H1 (cell line): ENCODE measurements around the gene CYBRD1. TPM values are rescaled to one million over a fixed set of nuclear protein-coding genes. Genes with fewer than 3 reads are reported as not detected.

Experiments used
- CTCF ChIA-PET: fragments of 300-600 bp; sonication (Branson Sonifier 250); formaldehyde crosslinking; loops from one replicate; lab custom pipeline; 2021; ENCODE audit not compliant: partially characterized antibody; lab: Charles Lee
- POLR2A ChIA-PET: fragments of 300-600 bp; sonication (Branson Sonifier 250); formaldehyde crosslinking; loops from one replicate; lab custom pipeline; 2021; ENCODE audit warnings: inconsistent platforms; ENCODE audit not compliant: partially characterized antibody; lab: Charles Lee
- DNase-seq, 2 experiments: peaks; one replicate each; pipeline versions ENCODE4 v3.0.0 to v3.0.0-alpha.2; 2010 to 2022; ENCODE audit warnings: low spot score in 2 of 2, low read depth in 1 of 2, mixed read lengths in 1 of 2
- FAIRE-seq: peaks from 2 replicates; lab custom pipeline; 2011; peaks lifted over from hg19 to GRCh38; lab: Jason Lieb, UNC
- H2AFZ ChIP-seq: 2 replicates; pipeline ENCODE4 v1.8.1; 2012; ENCODE audit warnings: low read length, inconsistent platforms
- H2AK5ac ChIP-seq: 2 replicates; pipeline ENCODE4 v1.6.1; 2013; ENCODE audit warnings: low read depth, low read length
- H2BK120ac ChIP-seq: replicated peaks from 2 replicates; pipeline ENCODE3; 2013; ENCODE audit warnings: low read depth, low read length, inconsistent platforms
- H2BK12ac ChIP-seq: 2 replicates; pipeline ENCODE4 v1.6.1; 2013; ENCODE audit warnings: low read depth, low read length
- H2BK15ac ChIP-seq: 2 replicates; pipeline ENCODE4 v1.6.1; 2013; ENCODE audit warnings: low read length
- H2BK20ac ChIP-seq: 2 replicates; pipeline ENCODE4 v1.6.1; 2013; ENCODE audit warnings: low read length
- H2BK5ac ChIP-seq: 2 replicates; pipeline ENCODE4 v1.6.1; 2013; ENCODE audit warnings: low read depth, low read length
- H3K14ac ChIP-seq: 2 replicates; pipeline ENCODE4 v1.6.1; 2013; ENCODE audit warnings: inconsistent platforms; ENCODE audit not compliant: insufficient read length
- H3K18ac ChIP-seq: 2 replicates; pipeline ENCODE4 v1.6.1; 2013; ENCODE audit warnings: low read length; ENCODE audit errors: extremely low read depth
- H3K23ac ChIP-seq: 2 replicates; pipeline ENCODE4 v1.6.1; 2013; ENCODE audit warnings: inconsistent platforms; ENCODE audit not compliant: insufficient read length
- H3K23me2 ChIP-seq: 2 replicates; pipeline ENCODE4 v1.6.1; 2013; ENCODE audit warnings: low read depth, low read length
- H3K27ac ChIP-seq: 2 replicates; pipeline ENCODE4 v1.6.1; 2011; ENCODE audit warnings: low read depth, low read length, inconsistent platforms
- H3K27me3 ChIP-seq, 4 experiments: replicated peaks in 1 of 4; 1 replicate in 1 of 4; 2 replicates in 3 of 4; pipeline versions ENCODE4 v1.6.1 to v1.8.1; 2011 to 2013; ENCODE audit warnings: low read length in 3 of 4, mild to moderate bottlenecking in 3 of 4, inconsistent platforms in 2 of 4, mixed read lengths in 2 of 4, moderate library complexity in 1 of 4; ENCODE audit not compliant: control insufficient read depth in 3 of 4, insufficient read depth in 3 of 4; ENCODE audit errors: extremely low read depth in 1 of 4
- H3K36me3 ChIP-seq, 4 experiments: 2 replicates each; pipeline versions ENCODE4 v1.6.1 to v1.8.1; 2011 to 2013; ENCODE audit warnings: mild to moderate bottlenecking in 4 of 4, low read length in 3 of 4, moderate library complexity in 2 of 4, control low read depth in 1 of 4, inconsistent platforms in 1 of 4; ENCODE audit not compliant: insufficient read depth in 4 of 4, control insufficient read depth in 2 of 4
- H3K4ac ChIP-seq: replicated peaks from 2 replicates; pipeline ENCODE3; 2013; ENCODE audit warnings: low read length, low read depth, mixed read lengths, inconsistent platforms; ENCODE audit not compliant: insufficient read length
- H3K4me1 ChIP-seq, 4 experiments: replicated peaks in 1 of 4; 1 replicate in 1 of 4; 2 replicates in 3 of 4; pipeline versions ENCODE4 v1.6.1 to v1.8.1; 2011 to 2013; ENCODE audit warnings: low read length in 3 of 4, inconsistent platforms in 2 of 4, mixed read lengths in 1 of 4; ENCODE audit not compliant: insufficient read depth in 4 of 4, control insufficient read depth in 3 of 4
- H3K4me2 ChIP-seq, 2 experiments: 2 replicates each; pipeline versions ENCODE4 v1.6.1 to v1.8.1; 2011 to 2013; ENCODE audit warnings: low read depth in 2 of 2, low read length in 2 of 2, control low read depth in 1 of 2, inconsistent platforms in 1 of 2, mild to moderate bottlenecking in 1 of 2; ENCODE audit not compliant: insufficient read depth in 1 of 2
- H3K4me3 ChIP-seq, 4 experiments: fragments of 200-600, 300-600 bp in 1 of 4; sonication (generic), shearing (Covaris generic), sonication (Bioruptor Twin) in 1 of 4; 2 replicates each; pipeline versions ENCODE4 v1.5.1 to v1.8.1; 2011 to 2016; ENCODE audit warnings: low read length in 4 of 4, low read depth in 3 of 4, control low read depth in 2 of 4, inconsistent platforms in 2 of 4, mild to moderate bottlenecking in 2 of 4, mixed read lengths in 1 of 4, moderate library complexity in 1 of 4; ENCODE audit not compliant: insufficient read depth in 2 of 4; ENCODE audit errors: extremely low read depth in 1 of 4
- H3K56ac ChIP-seq: replicated peaks from 2 replicates; pipeline ENCODE3; 2013; ENCODE audit warnings: low read depth, mild to moderate bottlenecking, mixed read lengths, low read length, inconsistent platforms; ENCODE audit not compliant: insufficient read length
- H3K79me1 ChIP-seq: 2 replicates; pipeline ENCODE4 v1.6.1; 2013; ENCODE audit warnings: low read depth, low read length, control low read depth
- H3K79me2 ChIP-seq, 2 experiments: 2 replicates each; pipeline versions ENCODE4 v1.6.1 to v1.8.1; 2012 to 2013; ENCODE audit warnings: low read length in 2 of 2, mild to moderate bottlenecking in 2 of 2, inconsistent platforms in 1 of 2; ENCODE audit not compliant: insufficient read depth in 2 of 2, control insufficient read depth in 1 of 2
- H3K9ac ChIP-seq, 4 experiments: replicated peaks in 1 of 4; 1 replicate in 1 of 4; 2 replicates in 3 of 4; pipeline versions ENCODE4 v1.6.1 to v1.8.1; 2011 to 2013; ENCODE audit warnings: low read depth in 3 of 4, low read length in 3 of 4, control low read depth in 2 of 4, mild to moderate bottlenecking in 2 of 4, moderate library complexity in 2 of 4, inconsistent platforms in 1 of 4; ENCODE audit errors: extremely low read depth in 1 of 4
- H3K9me3 ChIP-seq, 2 experiments: 2 replicates each; pipeline versions ENCODE4 v1.6.1 to v1.8.1; 2012 to 2013; ENCODE audit warnings: mild to moderate bottlenecking in 2 of 2, moderate library complexity in 2 of 2, control low read depth in 1 of 2, inconsistent platforms in 1 of 2, low read depth in 1 of 2, low read length in 1 of 2, mixed read lengths in 1 of 2; ENCODE audit not compliant: insufficient read depth in 2 of 2
- H4K20me1 ChIP-seq, 2 experiments: replicated peaks in 1 of 2; 2 replicates each; pipeline versions ENCODE3 to v1.8.1; 2011 to 2013; ENCODE audit warnings: inconsistent platforms in 2 of 2, low read length in 2 of 2, mild to moderate bottlenecking in 1 of 2; ENCODE audit not compliant: insufficient read depth in 2 of 2, control insufficient read depth in 1 of 2
- H4K5ac ChIP-seq: 2 replicates; pipeline ENCODE4 v1.6.1; 2013; ENCODE audit warnings: low read length, low read depth, mixed read lengths, inconsistent platforms; ENCODE audit not compliant: insufficient read length
- H4K8ac ChIP-seq: 2 replicates; pipeline ENCODE4 v1.8.0; 2013; ENCODE audit warnings: mild to moderate bottlenecking, moderate library complexity, low read length, inconsistent platforms; ENCODE audit not compliant: insufficient read depth; ENCODE audit errors: extremely low read depth
- H4K91ac ChIP-seq: replicated peaks from 2 replicates; pipeline ENCODE3; 2013; ENCODE audit warnings: low read length, mixed read lengths, inconsistent platforms; ENCODE audit not compliant: insufficient read length
- ASH2L ChIP-seq: fragments of 200-600, 300-600 bp; sonication (generic); IDR thresholded peaks from one replicate; pipeline ENCODE4 v1.7.1; 2017; ENCODE audit warnings: low read length
- polyA plus RNA-seq, 7 experiments: library from polyadenylated mRNA; depleted of rRNA in 3 of 7; stranded (reverse) in 5 of 7; unstranded in 2 of 7; fragments of >200 nt in 5 of 7; fragments of 200-250 nt in 2 of 7; gene quantifications; 1 replicate in 5 of 7; 2 replicates in 1 of 7; 4 replicates in 1 of 7; pipeline versions ENCODE4 v1.2.1 to v1.2.3, GENCODE V29; 2011 to 2013; ENCODE audit warnings: missing spikeins in 2 of 7, mixed read lengths in 2 of 7
- total RNA-seq: library from RNA; stranded (reverse); fragmentation: NEBNext Ultra II Directional; extraction: Animal tissue kit (Norgen Biotek cat#: 25700); gene quantifications from 2 replicates; pipeline ENCODE4 v1.2.1, GENCODE V29; 2021
- TF ChIP-seq, protein P1 (sequence below): fragments of 300-600 bp; sonication (generic); IDR thresholded peaks from 2 replicates; pipeline ENCODE4 v1.7.1; 2012; ENCODE audit warnings: low read length, moderate library complexity, mild to moderate bottlenecking, inconsistent platforms; ENCODE audit not compliant: insufficient replicate concordance

The CYBRD1 gene
- total and polyA plus RNA-seq, 2 of the 8 experiments (the other 6 are each of a cell fraction or from before 2014, with no cell fraction given) = 10.7 to 12.6 TPM

DNA sequence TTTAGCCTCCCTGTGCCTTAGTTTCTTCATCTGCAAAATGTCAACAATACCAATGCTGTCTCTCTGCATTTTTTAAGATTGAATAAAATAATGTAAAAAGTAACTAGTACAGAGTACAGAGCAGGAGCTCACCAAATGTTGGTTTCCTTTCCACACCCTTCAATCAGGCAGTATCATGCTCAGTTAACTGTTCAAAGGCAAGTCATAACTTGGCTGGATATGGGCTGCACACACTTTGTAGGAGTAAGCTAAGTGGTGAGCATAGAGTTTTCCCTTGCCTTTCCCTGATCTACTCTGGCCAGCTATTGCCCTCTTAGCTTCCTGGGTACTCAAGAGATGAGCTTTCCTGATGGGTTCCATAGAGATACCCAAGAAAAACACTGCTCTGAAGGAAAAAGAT is 77.9 kb downstream of the CYBRD1 start:
- DNase-seq = no peak
- Histone ChIP-seq H3K4me2 (no peak overlapping the region), H3K36me3 (no peaks in the 10 kb centered on the region), H3K4me3 (no peak overlapping the region), H2AFZ (no peak overlapping the region), H4K5ac (no peak overlapping the region), H2BK20ac (no peak overlapping the region), H3K79me2 (no peaks in the 10 kb centered on the region), H4K91ac (no peak overlapping the region), H3K23ac (no peak overlapping the region), H3K9me3 (no peaks in the 10 kb centered on the region), H3K27ac (no peak overlapping the region), H3K9ac (no peak overlapping the region), H3K79me1 (no peaks in the 10 kb centered on the region), H4K8ac (no peak overlapping the region), H3K18ac (no peak overlapping the region), H3K56ac (no peak overlapping the region), H2BK12ac (no peak overlapping the region), H2BK15ac (no peak overlapping the region), H3K4me1 (no peaks in the 10 kb centered on the region), H2BK5ac (no peak overlapping the region), H3K27me3 (no peaks in the 10 kb centered on the region), H2BK120ac (no peak overlapping the region), H3K23me2 (no peaks in the 10 kb centered on the region), H3K14ac (no peak overlapping the region), H4K20me1 (no peaks in the 10 kb centered on the region), H2AK5ac (no peak overlapping the region), H3K4ac (no peak overlapping the region)
- ChIA-PET CTCF (interaction anchor here (0.6 to 1.4 kb wide), 17 partner anchors 10 to 507 kb away, joined by 3 to 6 read pairs (median 3); no protein-coding TSS in a partner anchor), POLR2A (no interaction called here)
- no peak for FAIRE-seq
- TF ChIP-seq ASH2L = no peak
- TF ChIP-seq, protein P1, sequence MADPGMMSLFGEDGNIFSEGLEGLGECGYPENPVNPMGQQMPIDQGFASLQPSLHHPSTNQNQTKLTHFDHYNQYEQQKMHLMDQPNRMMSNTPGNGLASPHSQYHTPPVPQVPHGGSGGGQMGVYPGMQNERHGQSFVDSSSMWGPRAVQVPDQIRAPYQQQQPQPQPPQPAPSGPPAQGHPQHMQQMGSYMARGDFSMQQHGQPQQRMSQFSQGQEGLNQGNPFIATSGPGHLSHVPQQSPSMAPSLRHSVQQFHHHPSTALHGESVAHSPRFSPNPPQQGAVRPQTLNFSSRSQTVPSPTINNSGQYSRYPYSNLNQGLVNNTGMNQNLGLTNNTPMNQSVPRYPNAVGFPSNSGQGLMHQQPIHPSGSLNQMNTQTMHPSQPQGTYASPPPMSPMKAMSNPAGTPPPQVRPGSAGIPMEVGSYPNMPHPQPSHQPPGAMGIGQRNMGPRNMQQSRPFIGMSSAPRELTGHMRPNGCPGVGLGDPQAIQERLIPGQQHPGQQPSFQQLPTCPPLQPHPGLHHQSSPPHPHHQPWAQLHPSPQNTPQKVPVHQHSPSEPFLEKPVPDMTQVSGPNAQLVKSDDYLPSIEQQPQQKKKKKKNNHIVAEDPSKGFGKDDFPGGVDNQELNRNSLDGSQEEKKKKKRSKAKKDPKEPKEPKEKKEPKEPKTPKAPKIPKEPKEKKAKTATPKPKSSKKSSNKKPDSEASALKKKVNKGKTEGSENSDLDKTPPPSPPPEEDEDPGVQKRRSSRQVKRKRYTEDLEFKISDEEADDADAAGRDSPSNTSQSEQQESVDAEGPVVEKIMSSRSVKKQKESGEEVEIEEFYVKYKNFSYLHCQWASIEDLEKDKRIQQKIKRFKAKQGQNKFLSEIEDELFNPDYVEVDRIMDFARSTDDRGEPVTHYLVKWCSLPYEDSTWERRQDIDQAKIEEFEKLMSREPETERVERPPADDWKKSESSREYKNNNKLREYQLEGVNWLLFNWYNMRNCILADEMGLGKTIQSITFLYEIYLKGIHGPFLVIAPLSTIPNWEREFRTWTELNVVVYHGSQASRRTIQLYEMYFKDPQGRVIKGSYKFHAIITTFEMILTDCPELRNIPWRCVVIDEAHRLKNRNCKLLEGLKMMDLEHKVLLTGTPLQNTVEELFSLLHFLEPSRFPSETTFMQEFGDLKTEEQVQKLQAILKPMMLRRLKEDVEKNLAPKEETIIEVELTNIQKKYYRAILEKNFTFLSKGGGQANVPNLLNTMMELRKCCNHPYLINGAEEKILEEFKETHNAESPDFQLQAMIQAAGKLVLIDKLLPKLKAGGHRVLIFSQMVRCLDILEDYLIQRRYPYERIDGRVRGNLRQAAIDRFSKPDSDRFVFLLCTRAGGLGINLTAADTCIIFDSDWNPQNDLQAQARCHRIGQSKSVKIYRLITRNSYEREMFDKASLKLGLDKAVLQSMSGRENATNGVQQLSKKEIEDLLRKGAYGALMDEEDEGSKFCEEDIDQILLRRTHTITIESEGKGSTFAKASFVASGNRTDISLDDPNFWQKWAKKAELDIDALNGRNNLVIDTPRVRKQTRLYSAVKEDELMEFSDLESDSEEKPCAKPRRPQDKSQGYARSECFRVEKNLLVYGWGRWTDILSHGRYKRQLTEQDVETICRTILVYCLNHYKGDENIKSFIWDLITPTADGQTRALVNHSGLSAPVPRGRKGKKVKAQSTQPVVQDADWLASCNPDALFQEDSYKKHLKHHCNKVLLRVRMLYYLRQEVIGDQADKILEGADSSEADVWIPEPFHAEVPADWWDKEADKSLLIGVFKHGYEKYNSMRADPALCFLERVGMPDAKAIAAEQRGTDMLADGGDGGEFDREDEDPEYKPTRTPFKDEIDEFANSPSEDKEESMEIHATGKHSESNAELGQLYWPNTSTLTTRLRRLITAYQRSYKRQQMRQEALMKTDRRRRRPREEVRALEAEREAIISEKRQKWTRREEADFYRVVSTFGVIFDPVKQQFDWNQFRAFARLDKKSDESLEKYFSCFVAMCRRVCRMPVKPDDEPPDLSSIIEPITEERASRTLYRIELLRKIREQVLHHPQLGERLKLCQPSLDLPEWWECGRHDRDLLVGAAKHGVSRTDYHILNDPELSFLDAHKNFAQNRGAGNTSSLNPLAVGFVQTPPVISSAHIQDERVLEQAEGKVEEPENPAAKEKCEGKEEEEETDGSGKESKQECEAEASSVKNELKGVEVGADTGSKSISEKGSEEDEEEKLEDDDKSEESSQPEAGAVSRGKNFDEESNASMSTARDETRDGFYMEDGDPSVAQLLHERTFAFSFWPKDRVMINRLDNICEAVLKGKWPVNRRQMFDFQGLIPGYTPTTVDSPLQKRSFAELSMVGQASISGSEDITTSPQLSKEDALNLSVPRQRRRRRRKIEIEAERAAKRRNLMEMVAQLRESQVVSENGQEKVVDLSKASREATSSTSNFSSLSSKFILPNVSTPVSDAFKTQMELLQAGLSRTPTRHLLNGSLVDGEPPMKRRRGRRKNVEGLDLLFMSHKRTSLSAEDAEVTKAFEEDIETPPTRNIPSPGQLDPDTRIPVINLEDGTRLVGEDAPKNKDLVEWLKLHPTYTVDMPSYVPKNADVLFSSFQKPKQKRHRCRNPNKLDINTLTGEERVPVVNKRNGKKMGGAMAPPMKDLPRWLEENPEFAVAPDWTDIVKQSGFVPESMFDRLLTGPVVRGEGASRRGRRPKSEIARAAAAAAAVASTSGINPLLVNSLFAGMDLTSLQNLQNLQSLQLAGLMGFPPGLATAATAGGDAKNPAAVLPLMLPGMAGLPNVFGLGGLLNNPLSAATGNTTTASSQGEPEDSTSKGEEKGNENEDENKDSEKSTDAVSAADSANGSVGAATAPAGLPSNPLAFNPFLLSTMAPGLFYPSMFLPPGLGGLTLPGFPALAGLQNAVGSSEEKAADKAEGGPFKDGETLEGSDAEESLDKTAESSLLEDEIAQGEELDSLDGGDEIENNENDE = no peak
